ENCODE results near the gene VPS35L.
"Not testable (repeated sequence)": the region's sequence is repeated elsewhere in the genome, so short reads cannot be mapped to it uniquely, and the experiment has no call there.

VPS35L gene

GRCh38 chr16:19654147-19654546, 98.6 kb downstream of the VPS35L start:
- no peak for DNase-seq (ENCODE audit: low read depth in 3 of 3)

DNA sequence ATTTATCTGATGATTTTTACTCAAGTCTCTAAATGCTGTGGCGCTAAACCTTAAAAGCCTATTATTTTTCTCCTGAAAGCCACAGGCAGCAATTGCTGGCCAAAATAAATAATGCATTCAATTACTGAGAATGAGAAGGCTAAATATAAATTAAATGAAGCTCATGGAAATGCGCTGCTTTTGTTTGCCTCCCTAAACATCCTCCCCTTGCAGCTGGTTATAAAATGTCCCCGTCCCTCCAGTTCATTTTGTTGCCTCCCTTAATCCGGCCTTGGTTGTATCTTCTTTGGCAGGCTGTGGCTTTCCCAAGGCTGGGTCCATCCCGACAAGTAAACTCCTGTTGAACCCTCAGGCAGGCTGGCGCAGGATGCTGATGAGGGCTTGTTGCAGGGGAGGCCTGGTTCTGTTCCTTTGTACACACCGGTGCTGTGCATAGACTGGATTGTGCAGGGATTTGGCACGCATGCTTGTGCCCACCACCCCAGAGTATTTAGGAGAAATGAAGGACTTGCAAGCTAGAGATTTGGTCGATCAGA, 99.8 kb downstream of the VPS35L start:
- no peak for DNase-seq (ENCODE audit: low read depth in 3 of 3)

- no peak for DNase-seq (ENCODE audit: low read depth in 3 of 3)
Observed at GRCh38 chr16:19657831-19658230, 102.3 kb downstream of the VPS35L start.

DNA sequence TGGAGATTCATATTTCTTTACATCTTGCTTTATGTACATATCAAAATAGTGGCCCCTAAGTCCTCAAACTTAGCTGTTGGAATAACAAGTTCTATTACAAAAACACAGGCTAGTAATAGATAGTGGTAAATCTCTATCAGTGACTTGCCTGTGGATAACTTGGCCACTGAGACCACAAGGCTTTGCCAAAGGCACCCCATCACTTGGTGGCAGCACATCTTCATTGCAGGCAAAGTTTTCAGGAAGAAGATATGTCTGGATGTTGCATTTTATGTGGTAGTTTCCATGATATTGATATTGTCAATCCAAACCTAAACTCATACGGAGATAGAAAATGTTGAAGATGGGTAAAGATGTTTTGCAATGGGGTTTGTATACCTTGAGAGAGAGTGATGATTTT, 104.1 kb downstream of the VPS35L start:
- DNase-seq (ENCODE audit: low read depth in 3 of 3): no peak

- no peak for DNase-seq (ENCODE audit: low read depth in 3 of 3)
Observed at GRCh38 chr16:19660432-19660831, 104.9 kb downstream of the VPS35L start.

DNA sequence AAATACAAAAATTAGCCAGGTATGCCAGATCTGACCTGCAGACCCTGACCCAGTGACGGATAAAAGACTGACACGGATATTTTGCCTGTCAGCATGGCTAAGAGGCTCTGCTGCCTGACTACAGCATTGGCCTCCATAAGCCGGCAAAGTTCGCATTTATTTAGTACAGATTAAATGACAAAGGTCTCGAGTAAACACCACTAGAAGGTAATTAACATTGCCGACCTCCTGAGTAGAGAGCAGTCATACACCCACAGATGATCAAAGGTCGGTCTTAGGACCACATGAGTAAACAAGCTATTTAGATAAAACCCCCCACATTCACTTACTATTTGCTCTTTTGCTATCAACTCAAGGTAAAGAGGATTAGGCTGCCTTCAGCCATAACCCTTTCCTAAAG, 106.8 kb downstream of the VPS35L start:
- no peak for DNase-seq (ENCODE audit: low read depth in 3 of 3)

- DNase-seq (ENCODE audit: low read depth in 3 of 3): no peak
Observed at GRCh38 chr16:19664166-19664565, 108.7 kb downstream of the VPS35L start.

DNA sequence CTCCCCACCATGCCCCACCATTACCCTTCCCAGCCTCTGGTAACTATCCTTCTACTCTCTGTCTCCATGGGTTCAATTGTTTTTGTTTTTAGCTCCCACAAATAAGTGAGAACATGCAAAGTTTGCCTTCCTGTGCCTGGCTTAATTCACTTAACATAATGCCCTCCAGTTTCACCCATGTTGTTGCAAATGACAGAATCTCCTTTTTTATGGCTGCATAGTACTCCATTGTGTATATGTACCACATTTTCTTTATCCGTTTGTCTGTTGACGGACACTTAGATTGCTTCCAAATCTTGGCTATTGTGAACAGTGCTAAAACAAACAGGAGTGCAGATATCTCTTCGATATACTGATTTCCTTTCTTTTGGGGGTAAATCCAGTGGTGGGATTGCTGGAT, 109.8 kb downstream of the VPS35L start:
- DNase-seq (ENCODE audit: low read depth in 3 of 3): not testable (repeated sequence)

GRCh38 chr16:19666477-19666876, 111.0 kb downstream of the VPS35L start:
- no peak for DNase-seq (ENCODE audit: low read depth in 3 of 3)

GRCh38 chr16:19672378-19672777, 116.9 kb downstream of the VPS35L start:
- DNase-seq (ENCODE audit: low read depth in 3 of 3): no peak

DNA sequence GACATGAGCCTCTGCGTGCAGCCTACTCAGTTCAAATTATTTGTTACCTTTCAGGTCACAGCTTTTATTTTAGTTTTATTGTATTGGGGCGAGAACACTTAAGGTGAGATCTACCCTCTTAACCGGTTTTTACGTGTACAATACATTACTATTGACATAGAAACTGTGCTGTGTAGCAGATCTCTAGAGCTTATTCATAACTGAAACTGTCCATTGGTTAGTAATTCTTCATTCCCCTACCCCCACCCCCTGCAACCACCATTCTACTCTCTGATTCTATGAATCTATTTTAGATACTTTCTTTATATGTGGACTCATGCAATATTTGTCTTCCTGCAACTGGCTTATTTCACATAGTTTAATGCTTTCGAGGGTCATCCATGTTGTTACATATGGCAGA, 119.0 kb downstream of the VPS35L start:
- no peak for DNase-seq (ENCODE audit: low read depth in 3 of 3)

DNA sequence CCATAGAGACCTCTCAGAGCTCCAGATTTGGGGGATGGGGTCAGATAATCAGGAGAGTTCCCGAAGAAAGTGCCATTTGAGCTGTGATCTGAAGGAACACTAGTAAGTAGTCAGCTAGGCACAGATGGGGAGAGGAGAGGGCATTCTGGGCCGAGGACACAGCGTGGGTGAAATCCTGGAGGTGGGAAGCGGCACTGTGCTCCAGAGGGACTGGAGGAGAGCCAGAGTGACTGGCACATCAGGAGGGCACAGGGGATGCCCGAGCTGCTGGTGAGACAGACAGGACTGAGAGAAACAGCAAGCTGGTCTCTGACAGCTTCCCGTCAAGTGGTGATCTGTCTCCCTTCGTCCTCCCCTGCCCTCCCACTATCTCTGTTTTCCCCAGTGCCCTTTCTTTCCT, 121.9 kb downstream of the VPS35L start:
- no peak for DNase-seq (ENCODE audit: low read depth in 3 of 3)

GRCh38 chr16:19678804-19679203, 123.3 kb downstream of the VPS35L start:
- no peak for DNase-seq (ENCODE audit: low read depth in 3 of 3)

- DNase-seq (ENCODE audit: low read depth in 3 of 3): not testable (repeated sequence)
Observed at GRCh38 chr16:19679281-19679680, 123.8 kb downstream of the VPS35L start.

DNA sequence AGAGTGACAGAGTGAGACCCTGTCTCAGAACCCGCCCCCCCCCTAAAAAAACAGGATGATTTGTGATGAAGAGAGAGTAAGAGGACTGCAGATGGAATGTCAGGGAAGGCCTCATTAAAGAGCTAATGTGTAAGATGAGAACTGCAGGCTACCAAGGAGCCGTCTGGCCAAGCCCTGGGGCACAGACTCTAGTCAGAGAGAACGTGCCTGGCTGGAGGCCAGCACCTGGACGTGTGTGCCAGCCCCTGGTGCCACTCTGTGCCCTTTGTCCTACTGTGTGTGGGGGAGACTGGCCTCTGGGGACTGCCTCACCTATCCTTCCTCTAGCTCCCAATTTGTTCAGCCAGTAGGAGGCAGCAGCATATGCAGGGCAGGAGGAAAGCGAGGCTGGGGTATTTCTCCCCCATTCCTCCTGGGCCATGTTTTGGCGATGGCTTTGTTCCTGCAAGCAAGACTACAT, 125.4 kb downstream of the VPS35L start:
- DNase-seq (ENCODE audit: low read depth in 3 of 3): no peak

DNA sequence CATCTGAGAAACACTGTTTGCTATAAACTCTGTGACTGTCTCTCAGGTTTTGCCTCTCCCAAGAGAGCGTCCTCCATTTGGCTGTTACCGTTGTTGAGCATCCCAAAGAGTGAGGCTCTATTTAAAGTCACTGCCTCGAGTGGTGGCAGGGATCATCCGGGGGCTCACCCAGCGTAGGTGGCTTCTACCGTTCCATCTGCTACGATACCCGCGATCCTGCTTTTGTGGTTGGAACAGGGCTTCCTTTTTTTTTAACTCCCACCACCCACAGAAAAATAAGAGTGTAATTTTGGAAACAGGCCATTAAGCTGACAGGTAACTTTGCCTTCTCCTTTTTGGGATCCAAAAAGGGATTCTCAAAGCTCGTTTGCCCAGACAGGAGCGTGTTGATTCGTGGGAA, 126.1 kb downstream of the VPS35L start:
- DNase-seq (ENCODE audit: low read depth in 3 of 3): no peak

DNA sequence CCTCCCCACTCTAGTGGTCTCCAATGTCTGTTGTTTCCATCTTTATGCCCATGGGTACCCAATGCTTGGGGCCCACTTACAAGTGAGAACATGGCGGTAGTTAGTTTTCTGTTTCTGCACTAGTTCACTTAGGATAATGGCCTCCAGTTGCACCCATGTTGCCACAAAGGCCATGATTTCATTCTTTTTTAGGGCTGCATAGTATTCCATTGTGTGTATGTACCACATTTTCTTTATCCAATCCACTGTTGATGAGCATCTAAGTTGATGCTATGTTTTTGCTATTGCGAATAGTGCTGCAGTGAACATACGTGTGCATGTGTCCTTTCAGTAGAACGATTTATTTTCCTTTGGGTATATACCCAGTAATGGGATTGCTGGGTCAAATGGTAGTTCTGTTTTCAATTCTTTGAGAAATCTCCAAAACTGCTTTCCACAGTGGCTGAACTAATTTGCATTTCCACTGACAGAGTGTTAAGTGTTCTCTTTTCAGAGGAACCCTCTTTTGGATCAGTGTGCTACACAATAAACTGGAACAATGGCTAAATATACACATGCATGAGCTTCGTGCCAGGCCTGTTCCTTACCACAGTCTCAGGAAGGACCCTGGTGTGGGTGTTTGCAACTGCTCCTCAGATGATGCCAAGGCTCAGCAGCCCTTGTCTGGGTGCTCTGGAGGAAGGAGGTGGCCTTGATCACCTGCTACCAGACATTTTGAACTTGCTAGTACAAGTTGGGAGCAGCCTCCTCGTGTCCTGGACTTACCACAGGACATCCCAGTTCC, 128.1 kb downstream of the VPS35L start:
- no peak for DNase-seq (ENCODE audit: low read depth in 3 of 3)

- DNase-seq (ENCODE audit: low read depth in 3 of 3): no peak
Observed at GRCh38 chr16:19685176-19685575, 129.7 kb downstream of the VPS35L start.

- no peak for DNase-seq (ENCODE audit: low read depth in 3 of 3)
Observed at GRCh38 chr16:19687279-19687678, 131.8 kb downstream of the VPS35L start.

- DNase-seq (ENCODE audit: low read depth in 3 of 3): no peak
Observed at GRCh38 chr16:19688396-19689024, 133.0 kb downstream of the VPS35L start.

DNA sequence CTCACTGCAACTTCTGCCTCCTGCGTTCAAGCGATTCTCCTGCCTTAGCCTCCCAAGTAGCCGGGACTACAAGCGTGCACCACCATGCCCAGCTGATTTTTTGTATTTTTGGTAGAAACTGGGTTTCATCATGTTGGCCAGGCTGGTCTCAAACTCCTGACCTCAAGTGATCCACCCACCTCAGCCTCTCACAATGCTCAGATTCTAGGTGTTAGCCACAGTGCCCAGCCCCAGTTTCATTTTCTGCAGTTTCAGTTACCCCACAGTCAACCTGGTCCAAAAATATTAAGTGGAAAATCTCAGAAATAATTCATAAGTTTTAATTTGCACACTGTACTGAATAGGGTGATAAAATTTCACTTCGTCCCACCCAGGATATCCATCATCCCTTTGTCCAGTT, 133.8 kb downstream of the VPS35L start:
- DNase-seq (ENCODE audit: low read depth in 3 of 3): no peak

- no peak for DNase-seq (ENCODE audit: low read depth in 3 of 3)
Observed at GRCh38 chr16:19690196-19690595, 134.7 kb downstream of the VPS35L start.

DNA sequence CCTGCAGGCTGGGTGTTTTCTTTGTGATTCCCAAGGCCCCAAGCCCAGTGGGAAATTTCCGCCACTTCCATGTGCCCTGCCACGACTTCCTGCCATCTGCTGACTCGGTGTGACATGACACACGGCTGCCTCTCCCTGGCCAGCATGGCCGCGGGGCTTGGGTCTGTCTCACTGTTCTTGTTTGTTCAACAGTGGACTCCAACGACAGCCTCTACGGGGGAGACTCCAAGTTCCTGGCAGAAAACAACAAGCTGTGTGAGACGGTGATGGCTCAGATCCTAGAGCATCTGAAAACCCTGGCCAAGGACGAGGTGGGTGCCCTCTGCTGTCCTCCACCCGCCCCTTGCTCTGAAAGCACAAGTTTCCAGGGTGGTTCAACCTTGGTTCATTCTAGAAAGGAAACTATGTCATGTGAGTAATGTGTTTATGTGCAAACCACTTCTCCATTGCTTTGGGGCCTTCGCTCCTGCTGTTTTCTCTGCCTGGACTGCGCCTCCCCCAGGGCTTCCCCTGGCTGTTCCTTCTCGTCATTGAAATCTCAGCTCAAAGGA, 135.7 kb downstream of the VPS35L start:
- DNase-seq (ENCODE audit: low read depth in 3 of 3): no peak
